SK-N-MC (cell line): Measurements from ENCODE around the gene NTN5.

Source experiments
- EZH2 ChIP-seq: fragments of 200-600 bp; sonication (generic); IDR thresholded peaks from one replicate; pipeline ENCODE4 v1.6.1; 2017; ENCODE audit warnings: antibody characterized with exemption
- POLR2AphosphoS5 ChIP-seq: IDR thresholded peaks from 2 replicates; pipeline ENCODE4 v1.6.1; 2012; ENCODE audit warnings: mild to moderate bottlenecking, low read depth, low read length, borderline replicate concordance

- no peak for TF ChIP-seq POLR2AphosphoS5
- TF ChIP-seq EZH2 = no peak
Observed at GRCh38 chr19:48680436-48681126, 7.8 kb upstream of the NTN5 start.
